Measurements from ENCODE around the gene OSBPL6. TPM values are rescaled to one million over a fixed set of nuclear protein-coding genes. Genes with fewer than 3 reads are reported as not detected.
A peak's percentile ranks its signal among the peaks of the same experiment; 100 is the strongest.

The OSBPL6 gene
- total RNA-seq, 1 experiment from 2014 or later, result 11.9 TPM

GRCh38 chr2:178237488-178238153 is 43.3 kb downstream of the OSBPL6 start:
- DNase-seq (ENCODE audit: extremely low read depth, low read depth), result no peak

- peak; percentile 26 for DNase-seq (ENCODE audit: extremely low read depth, low read depth)
These were observed 43.8 kb downstream of the OSBPL6 start for GRCh38 chr2:178238154-178238521.

- DNase-seq (ENCODE audit: extremely low read depth, low read depth), result no peak
These were observed 44.4 kb downstream of the OSBPL6 start for GRCh38 chr2:178238750-178239149.

GRCh38 chr2:178241844-178242551 is 47.7 kb downstream of the OSBPL6 start:
- peak; percentile 86 for DNase-seq (ENCODE audit: extremely low read depth, low read depth)

GRCh38 chr2:178242552-178242883 is 48.2 kb downstream of the OSBPL6 start:
- DNase-seq (ENCODE audit: extremely low read depth, low read depth), result no peak

- no peak for DNase-seq (ENCODE audit: extremely low read depth, low read depth)
These were observed 49.6 kb downstream of the OSBPL6 start for GRCh38 chr2:178243961-178244360.

GRCh38 chr2:178244777-178245176 is 50.5 kb downstream of the OSBPL6 start:
- no peak for DNase-seq (ENCODE audit: extremely low read depth, low read depth)

GRCh38 chr2:178246696-178247095 is 52.4 kb downstream of the OSBPL6 start:
- DNase-seq (ENCODE audit: extremely low read depth, low read depth), result no peak

GRCh38 chr2:178247250-178247649 is 52.9 kb downstream of the OSBPL6 start:
- DNase-seq (ENCODE audit: extremely low read depth, low read depth), result no peak

GRCh38 chr2:178250429-178250828 is 56.1 kb downstream of the OSBPL6 start:
- no peak for DNase-seq (ENCODE audit: extremely low read depth, low read depth)

- no peak for DNase-seq (ENCODE audit: extremely low read depth, low read depth)
These were observed 57.0 kb downstream of the OSBPL6 start for GRCh38 chr2:178251151-178251955.

- no peak for DNase-seq (ENCODE audit: extremely low read depth, low read depth)
These were observed 62.2 kb downstream of the OSBPL6 start for GRCh38 chr2:178256382-178257042.

- no peak for DNase-seq (ENCODE audit: extremely low read depth, low read depth)
These were observed 62.8 kb downstream of the OSBPL6 start for GRCh38 chr2:178257127-178257526.

GRCh38 chr2:178258916-178259315 is 64.6 kb downstream of the OSBPL6 start:
- no peak for DNase-seq (ENCODE audit: extremely low read depth, low read depth)

GRCh38 chr2:178263159-178263860 is 69.0 kb downstream of the OSBPL6 start:
- no peak for DNase-seq (ENCODE audit: extremely low read depth, low read depth)

GRCh38 chr2:178264211-178264610 is 69.9 kb downstream of the OSBPL6 start:
- no peak for DNase-seq (ENCODE audit: extremely low read depth, low read depth)

GRCh38 chr2:178265851-178266250 is 71.5 kb downstream of the OSBPL6 start:
- no peak for DNase-seq (ENCODE audit: extremely low read depth, low read depth)

- no peak for DNase-seq (ENCODE audit: extremely low read depth, low read depth)
These were observed 72.1 kb downstream of the OSBPL6 start for GRCh38 chr2:178266445-178266844.

- no peak for DNase-seq (ENCODE audit: extremely low read depth, low read depth)
These were observed 73.3 kb downstream of the OSBPL6 start for GRCh38 chr2:178267660-178268059.

GRCh38 chr2:178268435-178268834 is 74.1 kb downstream of the OSBPL6 start:
- no peak for DNase-seq (ENCODE audit: extremely low read depth, low read depth)

Measured in NCI-H460 (cell line).